HG03439 (cell line): Measurements from ENCODE around the gene MRPL17.

Experiments used
- ATAC-seq: cut with Tn5 transposase; IDR thresholded peaks from one replicate; pipeline ENCODE4 v1.9.1; 2021; ENCODE audit warnings: mild to moderate bottlenecking, moderate library complexity; ENCODE audit not compliant: unreplicated experiment

The MRPL17 gene

DNA sequence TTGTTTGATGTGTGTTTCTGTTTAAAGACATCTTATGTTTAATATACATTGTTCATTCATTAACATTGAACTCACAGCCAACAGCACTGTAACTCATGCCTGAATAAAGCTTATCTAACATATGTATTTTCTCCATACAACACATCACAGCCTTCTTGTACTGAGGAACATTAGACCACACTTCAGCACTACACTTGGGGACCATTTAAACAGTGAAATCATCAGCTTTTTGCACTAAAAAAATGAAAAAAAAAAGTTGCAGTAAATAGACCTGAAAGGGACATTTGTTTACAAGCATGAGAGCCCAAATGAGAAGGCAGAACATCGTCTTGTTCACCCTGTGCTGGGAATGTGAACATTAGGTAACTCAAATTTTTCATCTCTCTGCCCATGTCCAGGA is 48.6 kb downstream of the MRPL17 start:
- ATAC-seq, result no peak

DNA sequence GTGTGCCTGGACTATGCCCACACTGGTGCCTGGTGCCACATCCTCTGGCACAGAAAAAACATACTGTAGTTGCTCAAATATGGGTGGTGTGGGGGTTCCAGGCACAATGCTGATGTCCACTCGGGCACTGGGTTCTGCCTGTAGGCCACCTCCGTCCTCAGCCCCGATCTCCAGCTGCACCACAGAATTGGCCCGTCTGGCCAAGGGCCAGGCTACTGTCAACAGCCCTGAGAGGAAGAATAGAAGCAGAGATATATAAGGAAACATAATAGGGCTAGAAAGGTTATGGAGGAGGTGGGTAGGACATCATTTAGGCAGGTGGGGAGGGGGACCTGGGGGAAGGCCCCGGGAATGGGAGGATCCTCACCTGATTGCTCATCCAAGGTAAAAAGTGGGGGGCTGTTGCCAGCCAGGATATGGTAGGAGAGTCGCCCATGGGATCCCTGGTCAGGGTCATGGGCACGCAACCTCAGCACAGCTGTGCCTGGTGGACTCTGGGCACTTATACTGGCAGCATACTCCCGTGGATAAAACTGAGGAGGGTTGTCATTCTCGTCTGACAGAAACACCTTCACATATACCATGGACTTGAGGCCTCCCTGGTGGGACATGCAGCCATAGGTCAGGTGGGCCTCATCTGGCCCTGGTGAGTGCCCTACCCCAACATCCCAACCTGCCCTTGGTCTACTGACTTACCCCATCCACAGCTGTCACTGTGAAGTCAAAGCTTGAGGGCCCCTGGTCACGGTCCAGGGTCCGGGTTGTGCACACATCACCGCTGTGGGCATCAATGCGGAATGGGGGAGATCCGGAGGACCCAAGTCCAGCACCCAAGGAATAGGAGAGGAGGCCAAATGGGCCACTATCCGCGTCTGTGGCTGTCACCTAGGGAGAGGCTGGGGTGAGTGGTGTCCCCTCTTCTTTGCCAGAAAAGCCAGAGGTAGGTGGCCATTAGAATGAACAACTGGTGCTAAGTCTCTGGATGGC is 49.4 kb downstream of the MRPL17 start:
- ATAC-seq, result no peak

DNA sequence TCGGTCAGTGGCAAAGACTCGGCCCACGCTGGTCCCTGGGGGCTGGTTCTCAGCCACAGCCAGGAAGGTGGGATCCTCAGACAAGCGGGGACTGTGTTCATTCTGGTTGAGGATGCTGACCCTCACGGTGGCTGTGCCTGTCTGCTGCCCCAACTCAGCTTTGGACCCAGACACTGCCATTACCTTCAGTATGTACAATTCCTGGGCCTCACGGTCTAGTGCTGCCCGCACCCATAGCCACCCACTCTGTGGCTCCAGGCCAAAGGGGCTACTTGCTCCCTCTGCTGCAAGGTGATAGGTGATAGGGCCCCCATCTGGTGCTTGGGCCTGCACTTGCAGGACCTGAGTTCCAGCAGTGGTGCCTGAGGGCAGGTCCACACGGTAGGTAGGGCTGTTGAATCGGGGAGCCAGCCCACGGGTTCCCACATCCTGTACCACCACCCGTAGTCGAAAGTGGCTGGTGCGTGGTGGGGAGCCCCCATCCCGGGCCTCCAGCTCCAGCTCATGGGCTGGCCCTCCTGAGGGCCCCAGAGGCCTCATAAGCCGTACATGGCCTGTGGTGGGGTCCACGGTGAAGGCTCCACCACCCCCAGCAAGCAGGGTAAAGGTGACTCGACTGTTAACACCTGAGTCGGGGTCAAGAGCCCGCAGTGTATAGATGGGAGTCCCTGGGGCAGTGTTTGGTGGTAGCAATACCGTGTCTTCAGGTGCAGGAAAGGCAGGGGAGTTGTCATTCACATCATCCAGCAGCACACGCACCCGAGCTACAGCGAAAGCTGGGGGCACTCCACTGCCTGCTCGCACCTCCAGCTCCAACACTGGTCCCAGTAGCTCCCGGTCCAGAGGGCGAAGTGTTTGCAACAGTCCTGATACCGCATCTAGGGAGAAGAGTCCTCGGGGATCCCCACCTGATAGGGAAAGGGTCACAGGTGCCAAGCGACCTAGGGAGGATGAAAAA is 50.7 kb downstream of the MRPL17 start:
- ATAC-seq, result no peak

DNA sequence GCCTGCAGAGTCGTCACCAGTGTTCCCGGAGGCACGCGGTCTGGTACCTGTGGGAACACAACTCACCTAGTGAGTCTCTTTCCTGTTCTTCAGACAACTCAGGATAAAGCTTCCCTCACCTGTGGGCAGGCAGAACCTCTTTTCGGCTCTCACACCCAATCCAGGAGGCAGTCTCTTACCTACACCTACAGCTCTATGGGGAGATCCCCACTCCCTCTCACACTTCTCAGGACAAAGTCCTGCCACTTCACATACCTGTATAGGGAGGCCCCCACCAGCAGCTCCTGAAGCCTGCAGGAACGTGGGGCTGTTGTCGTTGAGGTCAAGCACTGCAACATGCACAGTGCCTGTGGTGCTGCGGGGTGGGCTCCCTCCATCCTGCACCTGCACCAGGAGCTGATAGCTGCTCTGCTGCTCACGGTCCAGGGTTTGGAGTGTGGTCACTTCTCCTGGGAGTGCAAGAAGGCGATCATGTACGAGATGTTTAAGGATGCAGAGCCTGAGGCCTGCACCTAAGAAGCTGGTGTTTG is 51.7 kb downstream of the MRPL17 start:
- no peak for ATAC-seq

DNA sequence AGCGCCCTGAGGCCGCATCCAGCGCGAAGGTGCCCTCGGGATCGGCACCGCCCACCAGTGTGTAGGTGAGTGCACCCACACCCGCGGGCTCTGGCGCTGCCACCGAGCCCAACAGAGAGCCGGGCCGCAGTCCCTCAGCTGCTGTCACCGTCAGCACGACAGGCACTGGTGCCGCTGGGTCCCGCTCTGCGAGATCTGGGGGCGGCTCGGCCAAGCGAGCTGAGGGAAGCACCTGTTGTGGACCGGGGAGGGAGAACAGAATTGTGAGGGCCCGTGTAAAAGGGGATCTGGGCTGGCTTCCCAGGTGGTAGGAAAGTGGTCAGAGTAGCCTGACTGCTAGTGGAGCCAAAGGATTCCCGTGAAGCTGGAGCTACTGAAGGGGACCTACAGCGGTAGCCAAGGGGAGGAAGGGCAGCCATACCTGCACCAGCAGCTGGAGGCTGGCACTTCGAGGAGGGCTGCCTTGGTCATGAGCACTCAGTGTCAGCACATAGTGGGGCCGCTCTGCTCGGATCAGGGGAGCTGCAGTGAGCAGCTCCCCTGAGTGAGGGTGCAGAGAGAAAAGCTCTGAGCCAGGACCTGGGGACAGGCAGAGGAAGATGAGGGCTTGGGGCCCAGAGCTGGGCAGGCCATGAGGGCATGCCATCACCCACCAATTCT is 52.4 kb downstream of the MRPL17 start:
- ATAC-seq, result no peak
